HG03025 (cell line): ENCODE data around the gene LY6G6C.

Experiments
- ATAC-seq: cut with Tn5 transposase; IDR thresholded peaks from one replicate; pipeline ENCODE4 v1.9.1; 2021; ENCODE audit warnings: mild to moderate bottlenecking, moderate library complexity; ENCODE audit not compliant: unreplicated experiment, low FRiP score

Gene LY6G6C

DNA sequence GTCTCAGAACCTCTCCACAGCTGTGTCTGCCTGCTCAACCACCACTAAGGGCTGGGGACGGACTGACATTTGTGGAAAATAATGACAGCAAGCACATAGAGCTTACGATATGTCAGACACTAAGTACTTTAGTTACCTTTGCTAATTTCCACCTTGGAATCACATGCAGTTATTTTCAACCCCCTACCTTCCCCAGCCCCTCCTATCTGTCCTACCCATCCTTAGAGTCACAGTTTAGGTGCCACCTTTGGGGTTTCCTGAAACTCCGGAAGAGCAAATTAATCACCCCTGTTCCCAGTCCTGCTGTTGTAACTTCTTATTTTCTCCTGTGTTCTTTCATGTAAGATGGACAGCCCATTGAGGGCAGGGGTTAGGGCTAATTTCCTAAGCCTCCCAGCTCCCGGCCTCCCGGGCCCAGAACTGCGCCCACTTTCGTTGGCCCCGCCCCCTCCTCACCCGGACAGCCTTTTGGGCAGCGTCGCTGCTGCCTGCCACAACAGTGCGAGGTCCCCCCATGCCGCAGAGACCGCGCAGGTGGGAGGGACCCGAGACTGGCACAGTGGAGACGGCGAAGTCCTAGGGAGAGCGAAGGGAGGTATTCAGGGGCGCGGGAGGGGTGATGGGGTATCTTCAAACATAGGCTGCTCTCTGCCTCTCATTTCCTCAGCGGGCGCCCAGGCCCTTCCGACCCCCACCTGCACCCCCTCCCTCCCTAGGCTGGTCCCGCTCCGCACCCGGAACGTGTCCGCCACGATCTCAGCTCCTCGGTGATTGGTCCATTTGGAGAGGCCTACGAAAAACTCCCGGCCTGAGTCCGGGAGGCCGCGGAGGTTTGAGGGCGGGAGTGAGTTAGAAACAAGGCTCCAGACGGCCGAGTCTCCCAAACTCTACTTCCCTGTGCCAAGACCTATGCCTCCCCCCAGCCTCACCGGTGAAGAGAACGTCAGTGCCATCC lies 6.4 kb upstream of the LY6G6C start:
- no peak for ATAC-seq

- ATAC-seq = no peak
These were observed 5.6 kb upstream of the LY6G6C start for GRCh38 chr6:31727034-31727716.

GRCh38 chr6:31725502-31726350 lies 4.2 kb upstream of the LY6G6C start:
- no peak for ATAC-seq

- no peak for ATAC-seq
These were observed 2.6 kb upstream of the LY6G6C start for GRCh38 chr6:31723980-31724691.

DNA sequence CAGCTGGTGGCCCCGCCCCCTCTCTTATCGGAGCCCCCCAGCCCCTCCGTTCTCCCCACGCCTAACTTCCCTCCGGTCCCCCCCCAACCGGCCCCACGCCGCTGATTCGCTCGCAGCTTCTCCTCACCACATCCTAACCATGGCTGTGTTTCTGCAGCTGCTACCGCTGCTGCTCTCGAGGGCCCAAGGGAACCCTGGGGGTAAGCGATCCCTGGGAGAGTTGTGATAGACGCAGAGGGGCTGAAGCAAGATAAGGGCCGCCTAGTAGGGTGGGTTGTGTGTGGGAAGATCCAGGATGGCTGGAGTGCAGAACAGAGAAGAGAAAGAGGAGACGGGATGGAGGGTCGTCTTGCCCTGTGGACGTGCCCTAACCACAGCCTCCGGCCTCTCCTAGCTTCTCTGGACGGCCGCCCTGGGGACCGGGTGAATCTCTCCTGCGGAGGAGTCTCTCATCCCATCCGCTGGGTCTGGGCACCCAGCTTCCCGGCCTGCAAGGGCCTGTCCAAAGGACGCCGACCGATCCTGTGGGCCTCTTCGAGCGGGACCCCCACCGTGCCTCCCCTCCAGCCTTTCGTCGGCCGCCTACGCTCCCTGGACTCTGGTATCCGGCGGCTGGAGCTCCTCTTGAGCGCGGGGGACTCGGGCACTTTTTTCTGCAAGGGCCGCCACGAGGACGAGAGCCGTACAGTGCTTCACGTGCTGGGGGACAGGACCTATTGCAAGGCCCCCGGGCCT lies 1.9 kb upstream of the LY6G6C start, which contains the start of gene MPIG6B:
TSS of gene MPIG6B (plus strand) at position 129 of the 735 bp plus-strand sequence. CDS start at position 140, 11 bp downstream.
- ATAC-seq = no peak

GRCh38 chr6:31722173-31722572 lies 627 bp upstream of the LY6G6C start:
- ATAC-seq = no peak

- no peak for ATAC-seq
These were observed 1.3 kb downstream of the LY6G6C start for GRCh38 chr6:31720196-31720770.

- no peak for ATAC-seq
These were observed 2.5 kb downstream of the LY6G6C start for GRCh38 chr6:31719001-31719400.

- no peak for ATAC-seq
These were observed 3.3 kb downstream of the LY6G6C start for GRCh38 chr6:31718265-31718664.

DNA sequence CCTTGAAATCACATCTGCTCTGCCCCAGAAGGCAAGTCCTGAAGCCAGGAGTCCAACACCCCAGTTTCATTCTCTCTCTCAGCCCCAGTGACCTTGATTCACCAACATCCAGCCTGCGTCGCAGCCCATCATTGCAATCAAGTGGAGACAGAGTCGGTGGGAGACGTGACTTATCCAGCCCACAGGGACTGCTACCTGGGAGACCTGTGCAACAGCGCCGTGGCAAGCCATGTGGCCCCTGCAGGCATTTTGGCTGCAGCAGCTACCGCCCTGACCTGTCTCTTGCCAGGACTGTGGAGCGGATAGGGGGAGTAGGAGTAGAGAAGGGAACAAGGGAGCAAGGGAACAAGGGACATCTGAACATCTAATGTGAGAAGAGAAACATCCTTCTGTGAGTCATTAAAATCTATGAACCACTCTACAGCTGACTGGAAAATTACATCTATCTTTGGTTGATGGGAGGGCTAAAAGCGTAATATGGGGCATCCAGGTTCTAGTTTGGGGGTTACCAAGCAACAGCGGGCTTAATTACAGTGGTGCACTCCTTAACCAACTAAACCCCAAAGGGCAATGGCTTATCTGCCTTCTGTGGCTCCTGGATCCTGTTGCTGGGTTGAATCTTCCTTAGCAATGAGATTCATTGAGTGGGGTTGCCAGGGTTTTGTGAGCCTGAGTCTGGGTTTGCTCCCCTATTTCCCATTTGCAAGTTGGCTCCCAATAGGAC lies 3.9 kb downstream of the LY6G6C start:
- no peak for ATAC-seq

DNA sequence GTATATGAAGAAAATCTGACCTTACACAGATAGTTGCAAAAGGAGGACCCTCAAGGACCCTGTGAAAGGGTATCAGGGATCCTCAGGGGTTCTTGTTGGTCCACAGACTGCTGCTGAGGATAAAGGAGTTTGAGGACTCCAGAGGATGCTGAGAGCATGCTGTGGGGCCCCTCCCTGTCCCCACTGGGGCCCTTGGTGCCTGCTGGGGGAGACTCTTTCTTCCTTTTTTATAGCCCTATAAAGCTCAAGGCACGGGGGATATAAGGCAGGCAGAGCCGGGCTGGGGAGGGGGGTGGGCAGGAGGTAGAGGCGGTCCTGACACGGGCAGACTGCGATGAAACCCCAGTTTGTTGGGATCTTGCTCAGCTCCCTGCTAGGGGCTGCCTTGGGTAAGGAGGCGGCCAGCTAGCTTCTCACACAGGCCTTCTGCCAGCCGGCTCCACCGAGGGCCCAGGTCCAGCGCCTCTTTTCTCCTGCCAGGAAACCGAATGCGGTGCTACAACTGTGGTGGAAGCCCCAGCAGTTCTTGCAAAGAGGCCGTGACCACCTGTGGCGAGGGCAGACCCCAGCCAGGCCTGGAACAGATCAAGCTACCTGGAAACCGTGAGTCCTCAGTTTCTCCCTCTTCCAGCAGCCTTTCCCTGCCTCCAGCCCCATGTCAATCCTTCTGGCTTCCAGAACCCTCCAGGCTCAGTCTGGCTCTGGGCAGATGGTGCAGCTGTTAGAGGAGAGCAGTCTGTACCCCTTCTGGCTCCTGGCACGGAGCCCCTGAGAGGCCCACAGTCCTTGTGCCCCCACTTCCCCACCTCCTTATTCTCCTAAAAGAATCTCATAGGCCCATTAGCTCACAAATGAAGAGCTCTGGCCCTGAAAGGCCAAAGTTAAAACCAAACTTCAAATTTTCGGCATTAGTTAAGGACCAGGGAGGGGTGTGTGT lies 6.3 kb downstream of the LY6G6C start, which contains the start of gene LY6G6D:
TSS of gene LY6G6D (plus strand) at position 327 of the 937 bp plus-strand sequence. CDS start at position 335, 8 bp downstream.
- ATAC-seq = no peak

DNA sequence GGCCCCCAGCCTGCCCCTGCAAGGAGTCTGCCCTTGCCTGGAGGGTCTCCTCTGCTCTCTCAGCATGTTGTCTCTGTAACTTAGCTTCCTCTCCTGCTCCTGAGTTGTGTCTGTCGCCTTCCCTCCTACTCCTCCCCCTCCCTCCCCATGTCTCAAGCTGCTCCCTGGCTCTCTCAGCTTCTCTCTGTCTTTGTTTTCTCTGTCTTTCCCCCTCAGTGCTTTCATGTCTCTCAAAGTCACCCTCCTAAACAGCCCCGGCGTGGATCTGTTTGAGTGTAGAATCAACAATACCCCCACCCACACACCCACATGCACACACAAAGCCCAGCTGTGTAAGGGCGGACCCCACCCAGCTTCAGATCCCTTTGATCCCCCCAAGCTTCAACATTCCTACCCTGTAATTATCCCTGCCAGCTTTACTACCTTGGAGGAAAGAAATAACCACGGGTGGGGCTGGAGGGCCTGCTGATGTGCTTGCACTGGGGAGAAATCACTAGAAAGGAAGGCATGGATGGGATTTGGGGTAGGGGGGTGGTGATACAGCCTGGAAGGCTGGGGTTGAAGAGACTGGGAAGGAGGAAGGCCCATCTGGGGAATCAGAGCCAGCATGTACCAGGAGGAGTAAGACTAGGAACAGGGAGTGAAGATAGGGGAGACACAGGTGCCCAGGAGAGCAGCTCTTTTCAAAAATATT lies 7.4 kb downstream of the LY6G6C start:
- ATAC-seq = no peak

DNA sequence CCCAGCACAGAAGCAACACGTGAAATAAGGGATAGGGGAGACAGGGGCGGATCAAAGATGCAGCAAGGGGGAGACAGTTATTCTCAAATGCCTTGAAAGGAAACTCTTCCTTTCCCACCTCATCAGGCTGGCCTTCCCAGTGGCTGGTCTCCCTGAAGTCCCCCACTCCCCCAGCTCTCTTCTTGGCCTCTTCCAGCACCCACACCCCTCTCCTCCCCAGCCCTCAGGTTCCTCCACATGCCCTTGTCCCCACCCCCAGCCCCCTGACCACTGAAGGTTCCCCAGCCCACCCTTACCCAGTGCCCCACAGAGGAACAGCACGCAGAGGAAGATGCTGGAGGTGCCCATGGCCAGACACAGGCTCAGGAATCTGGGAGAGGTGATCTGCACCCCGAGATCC lies 8.1 kb downstream of the LY6G6C start:
- no peak for ATAC-seq

GRCh38 chr6:31712296-31712695 lies 9.2 kb downstream of the LY6G6C start:
- no peak for ATAC-seq

DNA sequence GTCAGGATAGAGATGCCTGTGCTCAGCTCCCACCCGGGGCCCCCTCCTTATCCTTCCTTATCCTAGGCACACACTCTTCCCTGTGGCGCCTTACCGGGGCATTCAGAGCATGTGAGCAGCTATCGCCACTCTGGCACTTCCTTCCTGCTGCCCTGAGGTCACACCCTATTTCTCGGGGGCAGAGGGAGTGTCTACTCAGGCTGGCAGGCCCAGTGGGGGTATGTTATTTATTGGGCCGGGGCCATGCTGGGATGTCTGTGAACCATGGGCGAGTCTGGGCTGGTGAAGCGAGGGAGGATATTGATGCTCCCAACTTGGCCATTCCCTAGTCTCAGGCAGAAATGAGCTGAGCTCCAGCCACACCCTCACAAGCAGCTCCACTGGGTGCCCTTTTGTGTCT lies 10.3 kb downstream of the LY6G6C start:
- ATAC-seq = no peak

GRCh38 chr6:31710523-31711219 lies 10.9 kb downstream of the LY6G6C start:
- ATAC-seq = no peak
